ENCODE data around the gene TEDC1.

DNA sequence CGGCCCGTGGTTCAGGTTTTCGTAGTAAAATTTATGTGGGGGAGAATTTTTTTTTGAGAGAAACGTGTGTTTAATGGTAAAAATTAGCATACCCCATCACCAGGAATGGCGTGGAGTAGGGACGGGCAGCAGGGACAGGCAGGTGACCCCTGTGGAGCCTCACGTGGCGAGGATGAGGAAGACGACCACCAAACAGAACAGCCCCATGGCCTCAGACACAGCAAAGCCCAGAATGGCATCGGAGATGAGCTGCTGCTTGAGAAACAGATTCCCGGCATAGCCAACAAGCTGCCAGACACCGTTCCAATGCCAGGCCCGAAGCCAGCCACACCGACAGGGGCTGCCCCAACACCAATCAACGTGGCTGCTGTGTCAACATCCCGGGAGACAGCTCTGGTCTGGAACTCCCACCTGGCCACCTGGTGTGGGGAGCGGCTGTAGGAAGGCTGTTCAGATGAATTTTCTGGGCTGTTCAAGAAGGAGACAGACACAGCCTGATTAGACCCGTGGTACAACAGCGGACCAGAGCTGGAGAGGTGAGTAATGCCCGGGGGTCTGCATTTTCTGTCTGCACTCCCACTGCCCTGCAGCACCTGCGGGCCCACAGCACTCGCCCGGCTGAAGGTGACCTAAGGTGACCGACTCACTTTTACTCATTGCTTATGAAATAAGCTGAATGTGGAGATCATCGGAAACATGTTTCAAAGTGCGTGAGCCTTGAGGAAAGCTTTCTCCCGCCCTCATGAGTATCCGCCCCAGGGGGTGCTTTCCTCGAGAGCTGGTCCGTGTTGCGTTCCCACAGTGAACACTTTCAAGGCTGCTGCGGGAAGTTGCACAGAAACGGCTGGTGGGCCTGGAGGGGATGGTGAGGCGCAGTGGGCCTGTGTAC is 45.9 kb downstream of the TEDC1 start:
- TF ChIP-seq POLR2AphosphoS5 (IDR thresholded peaks at IDR 0.05; ENCODE audit: borderline replicate concordance, low read depth, low read length) (no peak), EZH2 (IDR thresholded peaks at IDR 0.05) (no peak), FOXP2 (optimal IDR thresholded peaks at IDR 0.05; ENCODE audit: control extremely low read depth, extremely low read length, insufficient read depth) (no peak)
